Astrocyte (in vitro differentiated cells and primary cell): Measurements from ENCODE around the gene RNU5B-1. TPM values are rescaled to one million over a fixed set of nuclear protein-coding genes. Genes with fewer than 3 reads are reported as not detected.

ENCODE experiments used
- DNase-seq: peaks from one replicate; pipeline ENCODE4 v3.0.0-alpha.2; 2010; ENCODE audit warnings: low read depth
- FAIRE-seq: peaks from 2 replicates; lab custom pipeline; 2011; peaks lifted over from hg19 to GRCh38; lab: Jason Lieb, UNC
- H2AFZ ChIP-seq: 2 replicates; pipeline ENCODE4 v1.6.0; 2012; ENCODE audit warnings: low read depth, low read length, inconsistent platforms
- H3K27ac ChIP-seq: 2 replicates; pipeline ENCODE4 v1.5.1; 2011; ENCODE audit warnings: low read depth, low read length, inconsistent platforms
- H3K27me3 ChIP-seq: 2 replicates; pipeline ENCODE4 v1.6.0; 2011; ENCODE audit warnings: low read length, inconsistent platforms; ENCODE audit not compliant: insufficient read depth
- H3K36me3 ChIP-seq: 2 replicates; pipeline ENCODE4 v1.5.1; 2011; ENCODE audit warnings: low read length, inconsistent platforms; ENCODE audit not compliant: insufficient read depth
- H3K4me1 ChIP-seq: 2 replicates; pipeline ENCODE4 v1.5.1; 2011; ENCODE audit warnings: low read length, inconsistent platforms; ENCODE audit not compliant: insufficient read depth
- H3K4me2 ChIP-seq: 2 replicates; pipeline ENCODE4 v1.6.0; 2012; ENCODE audit warnings: low read length, inconsistent platforms
- H3K4me3 ChIP-seq: 2 replicates; pipeline ENCODE4 v1.5.1; 2011; ENCODE audit warnings: low read depth, mild to moderate bottlenecking, low read length, inconsistent platforms; ENCODE audit not compliant: insufficient read depth
- H3K79me2 ChIP-seq: 2 replicates; pipeline ENCODE4 v1.6.0; 2012; ENCODE audit warnings: mild to moderate bottlenecking, low read length, inconsistent platforms; ENCODE audit not compliant: insufficient read depth
- H3K9ac ChIP-seq: 2 replicates; pipeline ENCODE4 v1.6.0; 2012; ENCODE audit warnings: mild to moderate bottlenecking, low read length, inconsistent platforms
- H3K9me3 ChIP-seq: 2 replicates; pipeline ENCODE4 v1.5.1; 2012; ENCODE audit warnings: low read depth, mild to moderate bottlenecking, low read length, inconsistent platforms; ENCODE audit not compliant: insufficient read depth
- H4K20me1 ChIP-seq: 2 replicates; pipeline ENCODE4 v1.6.0; 2012; ENCODE audit warnings: low read length, inconsistent platforms; ENCODE audit not compliant: insufficient read depth
- H3K27ac Mint-ChIP-seq: one replicate; pipeline ENCODE4 v1.8.0; 2021; ENCODE audit warnings: mild to moderate bottlenecking, mixed read lengths; ENCODE audit not compliant: unreplicated experiment
- H3K27me3 Mint-ChIP-seq: one replicate; pipeline ENCODE4 v1.8.0; 2021; ENCODE audit warnings: low read depth, mixed read lengths; ENCODE audit not compliant: unreplicated experiment
- H3K36me3 Mint-ChIP-seq: one replicate; pipeline ENCODE4 v1.8.0; 2021; ENCODE audit warnings: low read depth, mixed read lengths; ENCODE audit not compliant: unreplicated experiment
- H3K4me1 Mint-ChIP-seq: one replicate; pipeline ENCODE4 v1.8.0; 2021; ENCODE audit warnings: low read depth, mixed read lengths; ENCODE audit not compliant: unreplicated experiment
- H3K4me3 Mint-ChIP-seq: one replicate; pipeline ENCODE4 v1.8.0; 2021; ENCODE audit warnings: mild to moderate bottlenecking, moderate library complexity, mixed read lengths; ENCODE audit not compliant: unreplicated experiment
- H3K9me3 Mint-ChIP-seq: one replicate; pipeline ENCODE4 v1.8.0; 2021; ENCODE audit warnings: mild to moderate bottlenecking, mixed read lengths; ENCODE audit not compliant: unreplicated experiment
- CTCF ChIP-seq: IDR thresholded peaks from 2 replicates; pipeline ENCODE4 v1.5.1; 2011; ENCODE audit warnings: low read depth, mild to moderate bottlenecking, inconsistent platforms, low read length, moderate library complexity; ENCODE audit not compliant: insufficient read depth
- EZH2 ChIP-seq: IDR thresholded peaks from 2 replicates; pipeline ENCODE4 v1.6.1; 2012; ENCODE audit warnings: mild to moderate bottlenecking, low read length, inconsistent platforms; ENCODE audit not compliant: insufficient read depth
- total RNA-seq: library from RNA; stranded (reverse); gene quantifications from 2 replicates; pipeline ENCODE4 v1.2.1, GENCODE V29; 2021

RNU5B-1 gene
- total RNA-seq, 1 donor from 2014 or later = 11.7 TPM

DNA sequence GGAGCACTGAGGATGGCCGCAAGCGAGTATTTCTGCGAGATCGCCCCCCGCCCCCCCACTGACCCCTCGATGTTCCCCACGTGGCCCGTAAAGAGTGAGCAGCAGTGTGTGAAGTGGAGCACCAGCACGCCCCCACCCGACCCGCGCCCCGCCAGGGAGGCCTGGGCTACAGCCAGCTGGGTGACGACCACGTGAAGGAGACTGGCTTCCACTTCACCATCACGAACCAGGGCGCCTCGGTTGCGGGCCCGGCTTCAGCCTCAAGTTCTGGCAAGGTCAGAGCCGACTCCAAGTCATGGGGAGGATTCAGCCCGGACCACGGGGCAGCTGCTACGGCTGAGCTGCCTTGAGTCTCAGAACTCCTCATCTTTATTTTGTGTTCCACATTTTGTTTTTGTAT is 2.4 kb upstream of the RNU5B-1 start:
- H3K27me3 ChIP-seq = no peaks in the 10 kb centered on the region
- no peak overlapping the region for H3K27ac ChIP-seq
- H3K4me2 ChIP-seq = no peak overlapping the region
- TF ChIP-seq EZH2 (no peak), CTCF (no peak)
- peaks cover 11% of the 10 kb centered on the region for H3K4me1 ChIP-seq
- no peaks in the 10 kb centered on the region for H3K36me3 Mint-ChIP-seq
- no peaks in the 10 kb centered on the region for H3K9me3 ChIP-seq
- FAIRE-seq (no peak), DNase-seq (no peak)
- H3K4me1 Mint-ChIP-seq = no peaks in the 10 kb centered on the region
- H3K9me3 Mint-ChIP-seq = no peaks in the 10 kb centered on the region
- no peaks in the 10 kb centered on the region for H3K27me3 Mint-ChIP-seq
- no peak overlapping the region for H3K27ac Mint-ChIP-seq
- no peaks in the 10 kb centered on the region for H3K36me3 ChIP-seq
- no peaks in the 10 kb centered on the region for H3K79me2 ChIP-seq
- H4K20me1 ChIP-seq = peaks cover 5% of the 10 kb centered on the region
- no peak overlapping the region for H3K9ac ChIP-seq
- no peak overlapping the region for H2AFZ ChIP-seq
- no peak overlapping the region for H3K4me3 Mint-ChIP-seq
- H3K4me3 ChIP-seq = no peak overlapping the region

- Histone ChIP-seq H3K9me3 (no peaks in the 10 kb centered on the region), H2AFZ (peak overlapping the region; percentile 86), H3K4me2 (peak overlapping the region; percentile 93), H3K9ac (peak overlapping the region; percentile 89), H3K36me3 (no peaks in the 10 kb centered on the region), H3K4me1 (peaks cover 8% of the 10 kb centered on the region), H3K27ac (peak overlapping the region; percentile 100), H4K20me1 (peaks cover 5% of the 10 kb centered on the region), H3K27me3 (no peaks in the 10 kb centered on the region), H3K79me2 (no peaks in the 10 kb centered on the region), H3K4me3 (peak overlapping the region; percentile 73)
- Mint-ChIP-seq H3K9me3 (no peaks in the 10 kb centered on the region), H3K27ac (peak overlapping the region; percentile 99), H3K27me3 (no peaks in the 10 kb centered on the region), H3K4me3 (peak overlapping the region; percentile 83), H3K36me3 (no peaks in the 10 kb centered on the region), H3K4me1 (no peaks in the 10 kb centered on the region)
- peak; percentile 34 for DNase-seq
- no peak for FAIRE-seq
- TF ChIP-seq CTCF = no peak
These were observed 643 bp upstream of the RNU5B-1 start for GRCh38 chr15:65303687-65304380.

DNA sequence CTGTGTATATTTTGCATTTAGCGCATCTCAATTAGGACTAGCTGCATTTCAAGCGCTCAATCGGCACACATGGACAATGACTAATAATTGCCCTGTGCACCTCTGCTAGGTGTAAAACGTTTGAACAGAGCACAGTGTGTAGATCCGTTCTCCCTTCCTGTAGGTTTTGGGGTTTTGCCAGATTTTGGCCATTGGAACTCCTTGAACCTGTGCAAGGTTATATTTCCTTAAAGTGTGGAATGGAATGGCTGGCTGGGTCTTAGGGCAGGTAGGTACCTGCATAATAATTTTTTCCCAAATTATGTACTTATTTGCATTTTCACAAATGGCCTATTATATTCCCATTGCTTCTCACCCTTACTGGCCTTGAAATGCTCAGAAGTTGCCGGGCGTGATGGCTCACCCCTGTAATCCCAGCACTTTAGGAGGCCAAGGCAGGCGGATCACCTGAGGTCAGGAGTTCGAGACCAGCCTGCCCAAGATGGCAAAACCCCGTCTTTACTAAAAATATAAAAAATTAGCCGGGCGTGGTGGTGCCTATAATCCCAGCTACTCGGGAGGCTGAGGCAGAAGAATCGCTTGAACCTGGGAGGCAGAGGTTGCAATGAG is 777 bp downstream of the RNU5B-1 start:
- H3K4me3 Mint-ChIP-seq = no peak overlapping the region
- H3K4me1 ChIP-seq = peaks cover 8% of the 10 kb centered on the region
- DNase-seq (no peak), FAIRE-seq (no peak)
- H3K27me3 Mint-ChIP-seq = no peaks in the 10 kb centered on the region
- H3K36me3 ChIP-seq = no peaks in the 10 kb centered on the region
- H3K9me3 Mint-ChIP-seq = no peaks in the 10 kb centered on the region
- no peaks in the 10 kb centered on the region for H3K9me3 ChIP-seq
- H3K4me1 Mint-ChIP-seq = peaks cover 6% of the 10 kb centered on the region
- peaks cover 5% of the 10 kb centered on the region for H4K20me1 ChIP-seq
- peak overlapping the region; percentile 99 for H3K27ac Mint-ChIP-seq
- no peak overlapping the region for H3K4me3 ChIP-seq
- no peak for TF ChIP-seq CTCF
- no peak for TF ChIP-seq EZH2
- H3K27ac ChIP-seq = no peak overlapping the region
- no peak overlapping the region for H2AFZ ChIP-seq
- H3K4me2 ChIP-seq = no peak overlapping the region
- no peaks in the 10 kb centered on the region for H3K27me3 ChIP-seq
- no peaks in the 10 kb centered on the region for H3K36me3 Mint-ChIP-seq
- H3K79me2 ChIP-seq = no peaks in the 10 kb centered on the region
- H3K9ac ChIP-seq = no peak overlapping the region
